HG02759 (cell line): ENCODE data around the gene CTAGE1.

ENCODE experiments used
- ATAC-seq: cut with Tn5 transposase; IDR thresholded peaks from one replicate; pipeline ENCODE4 v1.9.1; 2021; ENCODE audit warnings: mild to moderate bottlenecking, moderate library complexity; ENCODE audit not compliant: unreplicated experiment

CTAGE1 gene

DNA sequence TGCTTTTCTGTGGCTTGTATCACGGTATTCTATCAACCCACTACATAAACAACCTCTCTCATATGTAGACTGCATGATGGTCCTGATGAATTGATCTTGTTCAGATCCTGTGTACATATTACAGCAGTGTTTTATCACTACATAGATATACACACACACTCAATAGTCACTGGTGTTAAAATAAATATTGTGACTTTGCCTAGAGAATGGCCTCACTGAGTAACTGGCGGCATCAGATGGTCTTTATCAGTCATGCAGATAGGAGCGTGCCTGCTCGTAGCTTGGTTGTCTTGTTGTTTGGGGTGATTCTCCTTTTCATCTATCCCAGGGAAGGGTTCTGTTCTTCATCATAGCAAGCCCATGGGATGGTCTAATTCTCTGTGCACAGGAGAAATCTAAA, 18.4 kb upstream of the CTAGE1 start:
- no peak for ATAC-seq

DNA sequence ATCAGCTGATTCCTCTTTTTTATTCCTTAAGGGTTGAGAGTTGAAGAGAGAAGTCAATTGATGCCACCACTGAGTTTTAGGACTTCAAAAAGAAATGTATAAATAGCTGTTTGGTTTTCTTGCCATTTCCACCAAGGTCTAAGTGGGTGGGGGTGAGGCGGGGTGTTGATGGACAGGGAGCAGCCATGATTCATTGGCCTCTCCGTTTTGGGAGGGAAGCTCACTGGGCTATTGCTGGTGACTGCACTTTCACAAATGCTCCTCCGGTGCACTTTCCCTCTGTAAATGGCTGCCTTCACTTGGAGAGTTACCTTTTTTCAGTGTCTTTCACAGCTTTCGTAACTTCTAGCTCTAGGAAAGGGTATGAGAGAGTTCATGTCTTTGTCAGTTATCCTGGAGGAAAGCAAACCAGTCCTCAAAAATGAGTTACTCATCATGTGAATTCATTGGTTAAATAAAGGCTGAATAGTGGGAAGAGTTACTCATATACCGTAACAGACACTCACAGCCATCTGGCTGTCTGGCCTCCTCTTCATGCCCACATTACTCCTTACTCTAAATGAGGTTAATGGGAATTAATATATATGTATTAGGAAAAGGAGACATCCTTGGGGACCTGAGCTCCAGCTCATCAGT, 17.4 kb upstream of the CTAGE1 start:
- no peak for ATAC-seq

- ATAC-seq, result no peak
Observed at GRCh38 chr18:22433956-22434355, 16.2 kb upstream of the CTAGE1 start.

GRCh38 chr18:22432657-22433137, 15.0 kb upstream of the CTAGE1 start:
- no peak for ATAC-seq

DNA sequence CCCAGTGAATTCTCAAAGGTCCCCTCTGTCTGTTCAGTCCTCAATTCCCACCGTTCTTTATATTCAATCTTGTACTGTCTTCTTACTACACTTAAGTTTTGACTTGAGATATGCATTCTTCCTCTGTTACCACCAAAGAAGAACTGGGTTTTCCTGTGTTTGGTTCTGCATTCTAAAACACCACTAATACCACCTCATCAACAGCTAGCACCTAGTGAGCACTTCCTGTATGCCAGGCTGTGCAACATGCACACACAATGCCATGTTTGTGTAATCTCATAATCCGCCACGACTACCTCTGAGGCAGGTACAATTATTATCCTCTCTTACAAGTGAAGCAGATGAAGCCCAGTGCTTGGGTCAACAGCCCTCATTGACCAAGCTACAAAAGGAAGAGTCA, 11.8 kb upstream of the CTAGE1 start:
- ATAC-seq, result no peak

DNA sequence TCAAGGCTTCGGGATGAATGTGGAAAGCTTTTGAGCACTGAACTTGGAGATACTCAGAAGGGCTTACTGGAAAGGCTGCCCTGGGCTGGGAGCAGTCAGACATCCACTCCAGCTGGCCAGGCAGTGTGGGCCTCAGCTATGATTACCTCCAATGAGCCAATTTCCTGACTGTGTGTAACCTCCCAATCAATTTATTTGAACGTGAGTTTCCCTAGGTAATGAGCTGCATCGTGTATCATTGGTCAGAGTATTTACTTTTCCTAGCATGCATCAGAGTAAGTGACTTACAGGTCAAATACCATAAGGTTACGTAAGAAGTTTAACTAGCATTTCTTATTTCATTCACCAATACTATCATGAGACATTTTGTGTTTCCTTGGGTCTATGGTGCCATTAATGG, 11.0 kb upstream of the CTAGE1 start:
- no peak for ATAC-seq

GRCh38 chr18:22427822-22428549, 10.3 kb upstream of the CTAGE1 start:
- no peak for ATAC-seq

GRCh38 chr18:22424565-22424963, 6.8 kb upstream of the CTAGE1 start:
- ATAC-seq, result no peak

- ATAC-seq, result no peak
Observed at GRCh38 chr18:22423878-22424564, 6.3 kb upstream of the CTAGE1 start.

GRCh38 chr18:22422909-22423548, 5.3 kb upstream of the CTAGE1 start:
- no peak for ATAC-seq

DNA sequence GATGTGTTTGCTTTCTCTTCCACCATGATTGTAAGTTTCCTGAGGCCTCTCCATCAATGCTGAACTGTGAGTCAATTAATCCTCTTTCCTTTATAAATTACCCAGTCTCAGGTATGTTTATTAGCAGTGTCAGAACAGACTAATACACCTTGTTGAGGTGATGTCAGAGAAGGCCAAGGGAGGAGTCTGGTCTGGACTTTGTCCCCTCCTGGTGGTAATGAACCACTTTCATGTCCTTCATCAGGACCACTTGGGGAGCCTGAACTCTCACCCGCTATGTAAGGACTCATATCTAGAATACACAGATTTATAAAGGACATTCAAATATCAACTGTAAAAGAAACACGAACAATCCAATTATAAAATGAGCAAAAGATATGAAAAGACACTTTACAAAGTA, 2.9 kb upstream of the CTAGE1 start:
- ATAC-seq, result no peak

GRCh38 chr18:22412176-22412911, 5.4 kb downstream of the CTAGE1 start:
- no peak for ATAC-seq

DNA sequence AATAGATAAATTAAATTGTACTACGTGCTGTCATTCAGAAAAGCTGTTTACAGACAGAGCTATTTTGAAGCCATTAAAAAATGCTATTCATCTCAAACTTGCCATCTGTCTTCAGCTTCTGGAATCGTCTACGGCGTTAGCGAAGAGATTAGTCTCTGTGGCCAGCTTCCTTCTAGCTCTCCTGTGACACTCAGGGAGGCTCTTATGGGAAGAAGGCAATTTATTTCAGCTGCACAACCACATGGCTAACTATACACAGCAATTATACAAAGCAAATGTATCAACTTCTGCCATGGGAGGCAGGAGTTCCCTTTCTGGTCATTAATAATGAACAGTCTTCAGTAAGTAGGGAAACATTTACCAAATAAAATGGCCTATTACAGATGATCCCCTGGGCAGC, 6.3 kb downstream of the CTAGE1 start:
- ATAC-seq, result no peak

- no peak for ATAC-seq
Observed at GRCh38 chr18:22410126-22410525, 7.6 kb downstream of the CTAGE1 start.

GRCh38 chr18:22409445-22409844, 8.3 kb downstream of the CTAGE1 start:
- no peak for ATAC-seq

GRCh38 chr18:22408059-22408458, 9.7 kb downstream of the CTAGE1 start:
- ATAC-seq, result no peak

- ATAC-seq, result no peak
Observed at GRCh38 chr18:22405142-22405541, 12.6 kb downstream of the CTAGE1 start.

DNA sequence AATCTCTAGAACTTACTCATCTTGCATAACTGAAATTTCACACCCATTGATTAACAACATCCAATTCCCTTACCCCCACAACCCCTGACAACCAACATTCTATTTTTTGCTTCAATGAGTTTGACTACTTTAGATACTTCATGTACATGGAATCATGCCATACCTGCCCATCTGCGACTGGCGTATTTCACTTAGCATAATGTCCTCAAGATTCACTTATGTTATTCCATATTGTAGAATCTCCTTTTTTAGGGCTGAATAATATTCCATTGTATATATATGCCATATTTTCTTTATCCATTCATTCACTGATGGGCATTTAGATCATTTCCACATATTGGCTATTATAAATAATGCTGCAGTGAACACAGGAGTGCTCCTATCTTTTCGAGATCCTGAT, 13.8 kb downstream of the CTAGE1 start:
- ATAC-seq, result no peak

DNA sequence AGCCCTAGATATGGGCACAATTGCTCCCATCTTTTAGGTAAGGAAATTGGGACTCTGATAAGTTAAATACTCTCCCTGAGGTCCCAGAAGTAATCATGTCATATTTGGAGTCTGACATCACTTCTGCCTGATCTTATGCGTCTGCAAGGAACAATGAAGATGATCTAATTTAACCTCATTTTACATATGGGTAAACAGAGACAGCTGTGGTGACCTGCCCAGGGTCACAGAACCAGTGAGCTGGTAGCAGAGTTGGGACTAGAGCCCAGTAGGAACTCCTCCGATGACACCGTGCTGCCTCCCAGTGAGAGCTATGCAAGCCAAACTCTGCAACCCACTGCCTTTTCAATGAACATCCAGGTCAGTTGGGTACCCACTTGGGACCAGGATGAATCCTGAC, 17.8 kb downstream of the CTAGE1 start:
- ATAC-seq, result no peak

- ATAC-seq, result no peak
Observed at GRCh38 chr18:22398464-22398863, 19.3 kb downstream of the CTAGE1 start.

DNA sequence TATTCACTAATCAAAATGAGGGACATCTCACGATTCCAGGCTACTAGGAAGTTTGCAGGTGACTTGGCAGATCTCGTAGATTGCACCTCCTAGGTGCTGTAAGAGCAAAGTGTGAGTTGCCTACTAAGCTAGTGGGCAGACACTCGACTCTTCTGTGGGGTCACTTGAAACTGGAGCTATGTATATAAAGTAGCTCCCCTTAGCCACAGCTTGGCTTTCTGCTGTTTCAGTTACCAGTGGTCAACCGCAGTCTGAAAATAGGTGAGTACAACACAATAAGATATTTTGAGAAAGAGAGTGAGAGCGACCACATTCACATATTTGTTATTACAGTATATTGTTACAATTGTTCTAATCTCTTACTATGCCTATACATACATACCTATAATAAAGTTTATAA, 23.3 kb downstream of the CTAGE1 start:
- no peak for ATAC-seq
